Measurements from ENCODE around the gene PIGO.

PIGO gene

GRCh38 chr9:35104586-35104985 lies 8.2 kb upstream of the PIGO start:
- H3K4me3 ChIP-seq (ENCODE audit: low read depth in 1 of 2, low read length in 1 of 2), result no peak overlapping the region
- H3K9me3 ChIP-seq, result no peaks in the 10 kb centered on the region
- H3K4me1 ChIP-seq (ENCODE audit: control insufficient read depth in 1 of 2, insufficient read depth in 1 of 2, low read depth in 1 of 2, low read length in 1 of 2), result peaks cover 32 to 38% of the 10 kb centered on the region in 2 experiments
- no peaks in the 10 kb centered on the region for H3K27me3 ChIP-seq
- TF ChIP-seq, protein P1, sequence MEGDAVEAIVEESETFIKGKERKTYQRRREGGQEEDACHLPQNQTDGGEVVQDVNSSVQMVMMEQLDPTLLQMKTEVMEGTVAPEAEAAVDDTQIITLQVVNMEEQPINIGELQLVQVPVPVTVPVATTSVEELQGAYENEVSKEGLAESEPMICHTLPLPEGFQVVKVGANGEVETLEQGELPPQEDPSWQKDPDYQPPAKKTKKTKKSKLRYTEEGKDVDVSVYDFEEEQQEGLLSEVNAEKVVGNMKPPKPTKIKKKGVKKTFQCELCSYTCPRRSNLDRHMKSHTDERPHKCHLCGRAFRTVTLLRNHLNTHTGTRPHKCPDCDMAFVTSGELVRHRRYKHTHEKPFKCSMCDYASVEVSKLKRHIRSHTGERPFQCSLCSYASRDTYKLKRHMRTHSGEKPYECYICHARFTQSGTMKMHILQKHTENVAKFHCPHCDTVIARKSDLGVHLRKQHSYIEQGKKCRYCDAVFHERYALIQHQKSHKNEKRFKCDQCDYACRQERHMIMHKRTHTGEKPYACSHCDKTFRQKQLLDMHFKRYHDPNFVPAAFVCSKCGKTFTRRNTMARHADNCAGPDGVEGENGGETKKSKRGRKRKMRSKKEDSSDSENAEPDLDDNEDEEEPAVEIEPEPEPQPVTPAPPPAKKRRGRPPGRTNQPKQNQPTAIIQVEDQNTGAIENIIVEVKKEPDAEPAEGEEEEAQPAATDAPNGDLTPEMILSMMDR (IDR thresholded peaks at IDR 0.05), result no peak
- peak overlapping the region; percentile 86 for H3K27ac ChIP-seq
- peaks cover 72% of the 10 kb centered on the region for H3K36me3 ChIP-seq

DNA sequence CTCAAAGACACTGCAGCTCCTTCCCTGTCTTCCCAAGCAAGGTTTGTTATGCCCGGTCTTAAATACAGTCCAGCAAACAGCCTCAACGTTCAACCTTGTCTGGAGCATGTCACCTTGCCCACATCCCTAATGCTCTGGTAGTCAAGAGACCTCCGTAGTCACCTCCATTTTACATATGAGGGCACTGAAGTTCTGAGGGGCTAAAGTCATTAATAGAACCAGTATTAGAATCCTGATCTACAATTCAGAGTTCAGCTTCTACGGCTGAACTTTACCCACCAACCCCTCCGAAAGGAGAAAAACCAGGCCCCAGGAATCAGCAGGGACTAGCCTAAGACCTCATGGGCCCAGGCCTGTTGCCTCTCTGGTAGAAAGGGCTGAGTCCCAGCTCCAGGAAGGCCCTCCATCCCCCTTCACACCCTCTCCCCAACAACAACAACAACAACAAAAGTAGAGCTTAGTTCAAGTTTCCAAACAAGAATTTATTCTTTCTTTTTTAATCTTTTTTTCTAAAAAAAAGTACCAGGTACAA lies 7.3 kb upstream of the PIGO start:
- Histone ChIP-seq H3K4me3 (ENCODE audit: low read depth in 1 of 2, low read length in 1 of 2) (peak overlapping the region; percentile 83 to 84), H3K27ac (peak overlapping the region; percentile 86), H3K4me1 (ENCODE audit: control insufficient read depth in 1 of 2, insufficient read depth in 1 of 2, low read depth in 1 of 2, low read length in 1 of 2) (peaks cover 24 to 30% of the 10 kb centered on the region in 2 experiments), H3K36me3 (peaks cover 66% of the 10 kb centered on the region), H3K27me3 (no peaks in the 10 kb centered on the region), H3K9me3 (no peaks in the 10 kb centered on the region)
- TF ChIP-seq, protein P1 (IDR thresholded peaks at IDR 0.05), result no peak

- peaks cover 23 to 26% of the 10 kb centered on the region in 2 experiments for H3K4me1 ChIP-seq (ENCODE audit: control insufficient read depth in 1 of 2, insufficient read depth in 1 of 2, low read depth in 1 of 2, low read length in 1 of 2)
- H3K9me3 ChIP-seq, result no peaks in the 10 kb centered on the region
- peak within 1 kb of the TSS; percentile 83 to 84 for H3K4me3 ChIP-seq (ENCODE audit: low read depth in 1 of 2, low read length in 1 of 2)
- peak within 1 kb of the TSS; percentile 86 for H3K27ac ChIP-seq
- TF ChIP-seq, protein P1 (IDR thresholded peaks at IDR 0.05), result no peak
- H3K27me3 ChIP-seq, result no peaks in the 10 kb centered on the region
- H3K36me3 ChIP-seq, result peaks cover 59% of the 10 kb centered on the region
Observed at GRCh38 chr9:35102769-35103659, 6.6 kb upstream of the PIGO start, which contains the start of gene STOML2. STOML2 (minus strand) TSS chr9:35103131; CDS start chr9:35103094, 37 bp downstream.

DNA sequence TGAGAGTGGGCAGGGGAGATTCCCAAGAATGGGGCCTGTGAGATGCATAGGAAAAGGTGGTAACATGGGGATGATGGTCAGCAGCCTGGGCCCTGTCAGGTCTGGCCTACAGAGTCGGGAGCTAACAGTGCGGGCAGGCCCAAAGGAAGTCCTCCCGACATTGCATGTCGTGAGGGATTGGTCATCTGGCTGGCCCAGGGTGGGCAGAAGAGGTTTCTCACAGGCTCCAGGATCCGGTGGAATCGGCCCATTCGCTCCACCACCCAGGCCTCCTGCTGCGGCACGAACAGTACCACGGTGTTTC lies 6.0 kb upstream of the PIGO start:
- peaks cover 53% of the 10 kb centered on the region for H3K36me3 ChIP-seq
- H3K4me1 ChIP-seq (ENCODE audit: control insufficient read depth in 1 of 2, insufficient read depth in 1 of 2, low read depth in 1 of 2, low read length in 1 of 2), result peaks cover 23 to 26% of the 10 kb centered on the region in 2 experiments
- H3K4me3 ChIP-seq (ENCODE audit: low read depth in 1 of 2, low read length in 1 of 2), result peak overlapping the region; percentile 83 to 84
- H3K27ac ChIP-seq, result peak overlapping the region; percentile 86
- TF ChIP-seq, protein P1 (IDR thresholded peaks at IDR 0.05), result no peak
- H3K27me3 ChIP-seq, result no peaks in the 10 kb centered on the region
- H3K9me3 ChIP-seq, result no peaks in the 10 kb centered on the region

DNA sequence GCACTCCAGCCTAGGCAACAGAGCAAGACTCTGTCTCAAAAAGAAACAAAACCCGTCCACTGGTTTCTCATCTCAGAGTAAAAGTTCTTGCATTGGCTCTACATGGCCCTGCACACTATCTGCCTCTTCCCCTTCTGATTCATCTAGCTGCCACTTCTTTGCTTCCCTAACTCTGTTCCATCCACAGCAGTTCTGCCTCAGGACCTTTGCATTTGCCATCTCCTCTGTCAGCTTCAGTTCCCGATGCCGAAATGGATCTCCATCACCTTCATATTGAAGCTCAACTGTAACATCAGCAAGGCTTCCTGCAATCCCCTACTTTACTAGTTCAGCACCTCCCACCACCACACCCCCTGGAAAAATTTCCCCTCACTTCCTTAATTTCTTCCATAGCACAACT lies 1.2 kb upstream of the PIGO start:
- no peaks in the 10 kb centered on the region for H3K9me3 ChIP-seq
- no peaks in the 10 kb centered on the region for H3K27me3 ChIP-seq
- peaks cover 18% of the 10 kb centered on the region for H3K36me3 ChIP-seq
- no peak overlapping the region for H3K27ac ChIP-seq
- H3K4me1 ChIP-seq (ENCODE audit: control insufficient read depth in 1 of 2, insufficient read depth in 1 of 2, low read depth in 1 of 2, low read length in 1 of 2), result peaks cover 17 to 27% of the 10 kb centered on the region in 2 experiments
- H3K4me3 ChIP-seq (ENCODE audit: low read depth in 1 of 2, low read length in 1 of 2), result no peak overlapping the region
- TF ChIP-seq, protein P1 (IDR thresholded peaks at IDR 0.05), result no peak

All from neutrophil (primary cell).